HEK293 (cell line): ENCODE results near the gene SNRNP27.
"Not testable (repeated sequence)": the region's sequence is repeated elsewhere in the genome, so short reads cannot be mapped to it uniquely, and the experiment has no call there.

Experiments
- BCL11A ChIP-seq: fragments of 450-650 bp; formaldehyde crosslinking; IDR thresholded peaks from 2 replicates; pipeline ENCODE4 v1.5.1; 2016; ENCODE audit warnings: low read depth, missing biosample characterization, missing genetic modification characterization
- CTCF ChIP-seq: fragments of 450-650 bp; formaldehyde crosslinking; IDR thresholded peaks from 2 replicates; pipeline ENCODE4 v1.5.1; 2016; ENCODE audit warnings: missing biosample characterization, missing genetic modification characterization
- MYNN ChIP-seq: fragments of 450-650 bp; formaldehyde crosslinking; IDR thresholded peaks from 2 replicates; pipeline ENCODE4 v1.5.1; 2016; ENCODE audit warnings: missing biosample characterization, missing genetic modification characterization, borderline replicate concordance
- PBX3 ChIP-seq: sonication (generic); formaldehyde crosslinking; IDR thresholded peaks from 2 replicates; pipeline ENCODE4 v1.8.1; 2022; ENCODE audit warnings: mild to moderate bottlenecking, moderate library complexity, missing genetic modification reagents
- SETDB1 ChIP-seq: IDR thresholded peaks from one replicate; pipeline ENCODE4 v1.6.1; 2017; ENCODE audit warnings: mild to moderate bottlenecking, low read length, moderate library complexity, mixed read lengths; ENCODE audit not compliant: insufficient read length
- ZBTB20 ChIP-seq: fragments of 450-650 bp; formaldehyde crosslinking; IDR thresholded peaks from 2 replicates; pipeline ENCODE4 v1.5.1; 2016; ENCODE audit warnings: missing biosample characterization, missing genetic modification characterization
- ZNF138 ChIP-seq: fragments of 450-650 bp; formaldehyde crosslinking; IDR thresholded peaks from 2 replicates; pipeline ENCODE4 v1.5.1; 2016; ENCODE audit warnings: missing biosample characterization, missing genetic modification characterization, borderline replicate concordance
- ZNF426 ChIP-seq: fragments of 450-650 bp; formaldehyde crosslinking; IDR thresholded peaks from 2 replicates; pipeline ENCODE4 v1.5.1; 2017; ENCODE audit warnings: missing biosample characterization, missing genetic modification characterization, mild to moderate bottlenecking, inconsistent platforms, moderate library complexity
- ZNF747 ChIP-seq: fragments of 450-650 bp; formaldehyde crosslinking; IDR thresholded peaks from 2 replicates; pipeline ENCODE4 v1.5.1; 2016; ENCODE audit warnings: missing biosample characterization, missing genetic modification characterization
- TF ChIP-seq, protein P1 (sequence below): fragments of 450-650 bp; formaldehyde crosslinking; IDR thresholded peaks from 2 replicates; pipeline ENCODE4 v1.5.1; 2016; ENCODE audit warnings: missing biosample characterization, missing genetic modification characterization
- TF ChIP-seq, protein P2 (sequence below): fragments of 450-650 bp; formaldehyde crosslinking; IDR thresholded peaks from 2 replicates; pipeline ENCODE4 v1.5.1; 2016; ENCODE audit warnings: missing biosample characterization, missing genetic modification characterization
- TF ChIP-seq, protein P3 (sequence below): fragments of 450-650 bp; formaldehyde crosslinking; IDR thresholded peaks from 2 replicates; pipeline ENCODE4 v1.5.1; 2016; ENCODE audit warnings: missing biosample characterization, missing genetic modification characterization

DNA sequence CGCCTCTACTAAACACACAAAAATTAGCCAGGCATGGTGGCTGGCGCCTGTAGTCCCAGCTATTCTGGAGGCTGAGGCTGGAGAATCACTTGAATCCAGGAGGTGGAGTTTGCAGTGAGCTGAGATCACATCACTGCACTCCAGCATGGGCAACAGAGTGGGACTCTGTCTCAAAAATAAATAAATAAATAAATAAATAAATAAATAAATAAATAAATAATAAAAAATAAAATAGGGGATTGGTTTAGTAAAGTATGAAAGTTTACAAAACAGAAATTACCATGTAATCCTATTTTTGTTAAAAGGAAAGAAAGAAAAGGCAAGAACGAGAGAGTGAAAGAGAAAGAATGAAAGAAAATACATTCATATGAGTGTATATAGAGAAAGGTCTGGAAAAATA, 56.9 kb downstream of the SNRNP27 start:
- not testable (repeated sequence) for TF ChIP-seq CTCF; SETDB1; BCL11A (tag by site-specific recombination); MYNN (tag by site-specific recombination); ZNF138; ZBTB20 (tag by site-specific recombination); PBX3 (CRISPR knock-in tag); ZNF747 (tag by site-specific recombination)
- peak; percentile 98 for TF ChIP-seq ZNF426 (tag by site-specific recombination)
- TF ChIP-seq, protein P1, sequence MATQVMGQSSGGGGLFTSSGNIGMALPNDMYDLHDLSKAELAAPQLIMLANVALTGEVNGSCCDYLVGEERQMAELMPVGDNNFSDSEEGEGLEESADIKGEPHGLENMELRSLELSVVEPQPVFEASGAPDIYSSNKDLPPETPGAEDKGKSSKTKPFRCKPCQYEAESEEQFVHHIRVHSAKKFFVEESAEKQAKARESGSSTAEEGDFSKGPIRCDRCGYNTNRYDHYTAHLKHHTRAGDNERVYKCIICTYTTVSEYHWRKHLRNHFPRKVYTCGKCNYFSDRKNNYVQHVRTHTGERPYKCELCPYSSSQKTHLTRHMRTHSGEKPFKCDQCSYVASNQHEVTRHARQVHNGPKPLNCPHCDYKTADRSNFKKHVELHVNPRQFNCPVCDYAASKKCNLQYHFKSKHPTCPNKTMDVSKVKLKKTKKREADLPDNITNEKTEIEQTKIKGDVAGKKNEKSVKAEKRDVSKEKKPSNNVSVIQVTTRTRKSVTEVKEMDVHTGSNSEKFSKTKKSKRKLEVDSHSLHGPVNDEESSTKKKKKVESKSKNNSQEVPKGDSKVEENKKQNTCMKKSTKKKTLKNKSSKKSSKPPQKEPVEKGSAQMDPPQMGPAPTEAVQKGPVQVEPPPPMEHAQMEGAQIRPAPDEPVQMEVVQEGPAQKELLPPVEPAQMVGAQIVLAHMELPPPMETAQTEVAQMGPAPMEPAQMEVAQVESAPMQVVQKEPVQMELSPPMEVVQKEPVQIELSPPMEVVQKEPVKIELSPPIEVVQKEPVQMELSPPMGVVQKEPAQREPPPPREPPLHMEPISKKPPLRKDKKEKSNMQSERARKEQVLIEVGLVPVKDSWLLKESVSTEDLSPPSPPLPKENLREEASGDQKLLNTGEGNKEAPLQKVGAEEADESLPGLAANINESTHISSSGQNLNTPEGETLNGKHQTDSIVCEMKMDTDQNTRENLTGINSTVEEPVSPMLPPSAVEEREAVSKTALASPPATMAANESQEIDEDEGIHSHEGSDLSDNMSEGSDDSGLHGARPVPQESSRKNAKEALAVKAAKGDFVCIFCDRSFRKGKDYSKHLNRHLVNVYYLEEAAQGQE (tag by site-specific recombination), result peak; percentile 84
- TF ChIP-seq, protein P2, sequence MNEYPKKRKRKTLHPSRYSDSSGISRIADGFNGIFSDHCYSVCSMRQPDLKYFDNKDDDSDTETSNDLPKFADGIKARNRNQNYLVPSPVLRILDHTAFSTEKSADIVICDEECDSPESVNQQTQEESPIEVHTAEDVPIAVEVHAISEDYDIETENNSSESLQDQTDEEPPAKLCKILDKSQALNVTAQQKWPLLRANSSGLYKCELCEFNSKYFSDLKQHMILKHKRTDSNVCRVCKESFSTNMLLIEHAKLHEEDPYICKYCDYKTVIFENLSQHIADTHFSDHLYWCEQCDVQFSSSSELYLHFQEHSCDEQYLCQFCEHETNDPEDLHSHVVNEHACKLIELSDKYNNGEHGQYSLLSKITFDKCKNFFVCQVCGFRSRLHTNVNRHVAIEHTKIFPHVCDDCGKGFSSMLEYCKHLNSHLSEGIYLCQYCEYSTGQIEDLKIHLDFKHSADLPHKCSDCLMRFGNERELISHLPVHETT, result not testable (repeated sequence)
- TF ChIP-seq, protein P3, sequence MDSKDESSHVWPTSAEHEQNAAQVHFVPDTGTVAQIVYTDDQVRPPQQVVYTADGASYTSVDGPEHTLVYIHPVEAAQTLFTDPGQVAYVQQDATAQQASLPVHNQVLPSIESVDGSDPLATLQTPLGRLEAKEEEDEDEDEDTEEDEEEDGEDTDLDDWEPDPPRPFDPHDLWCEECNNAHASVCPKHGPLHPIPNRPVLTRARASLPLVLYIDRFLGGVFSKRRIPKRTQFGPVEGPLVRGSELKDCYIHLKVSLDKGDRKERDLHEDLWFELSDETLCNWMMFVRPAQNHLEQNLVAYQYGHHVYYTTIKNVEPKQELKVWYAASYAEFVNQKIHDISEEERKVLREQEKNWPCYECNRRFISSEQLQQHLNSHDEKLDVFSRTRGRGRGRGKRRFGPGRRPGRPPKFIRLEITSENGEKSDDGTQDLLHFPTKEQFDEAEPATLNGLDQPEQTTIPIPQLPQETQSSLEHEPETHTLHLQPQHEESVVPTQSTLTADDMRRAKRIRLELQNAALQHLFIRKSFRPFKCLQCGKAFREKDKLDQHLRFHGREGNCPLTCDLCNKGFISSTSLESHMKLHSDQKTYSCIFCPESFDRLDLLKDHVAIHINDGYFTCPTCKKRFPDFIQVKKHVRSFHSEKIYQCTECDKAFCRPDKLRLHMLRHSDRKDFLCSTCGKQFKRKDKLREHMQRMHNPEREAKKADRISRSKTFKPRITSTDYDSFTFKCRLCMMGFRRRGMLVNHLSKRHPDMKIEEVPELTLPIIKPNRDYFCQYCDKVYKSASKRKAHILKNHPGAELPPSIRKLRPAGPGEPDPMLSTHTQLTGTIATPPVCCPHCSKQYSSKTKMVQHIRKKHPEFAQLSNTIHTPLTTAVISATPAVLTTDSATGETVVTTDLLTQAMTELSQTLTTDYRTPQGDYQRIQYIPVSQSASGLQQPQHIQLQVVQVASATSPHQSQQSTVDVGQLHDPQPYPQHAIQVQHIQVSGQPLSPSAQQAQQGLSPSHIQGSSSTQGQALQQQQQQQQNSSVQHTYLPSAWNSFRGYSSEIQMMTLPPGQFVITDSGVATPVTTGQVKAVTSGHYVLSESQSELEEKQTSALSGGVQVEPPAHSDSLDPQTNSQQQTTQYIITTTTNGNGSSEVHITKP, result not testable (repeated sequence)
